Measurements from ENCODE around the gene M1AP.
A peak's percentile ranks its signal among the peaks of the same experiment; 100 is the strongest.
"Not testable (repeated sequence)": the region's sequence is repeated elsewhere in the genome, so short reads cannot be mapped to it uniquely, and the experiment has no call there.

M1AP gene

GRCh38 chr2:74655579-74655978 lies 7.4 kb upstream of the M1AP start:
- DNase-seq (ENCODE audit: low read depth, low spot score): no peak
- H3K4me3 ChIP-seq (ENCODE audit: low read length): no peak overlapping the region

DNA sequence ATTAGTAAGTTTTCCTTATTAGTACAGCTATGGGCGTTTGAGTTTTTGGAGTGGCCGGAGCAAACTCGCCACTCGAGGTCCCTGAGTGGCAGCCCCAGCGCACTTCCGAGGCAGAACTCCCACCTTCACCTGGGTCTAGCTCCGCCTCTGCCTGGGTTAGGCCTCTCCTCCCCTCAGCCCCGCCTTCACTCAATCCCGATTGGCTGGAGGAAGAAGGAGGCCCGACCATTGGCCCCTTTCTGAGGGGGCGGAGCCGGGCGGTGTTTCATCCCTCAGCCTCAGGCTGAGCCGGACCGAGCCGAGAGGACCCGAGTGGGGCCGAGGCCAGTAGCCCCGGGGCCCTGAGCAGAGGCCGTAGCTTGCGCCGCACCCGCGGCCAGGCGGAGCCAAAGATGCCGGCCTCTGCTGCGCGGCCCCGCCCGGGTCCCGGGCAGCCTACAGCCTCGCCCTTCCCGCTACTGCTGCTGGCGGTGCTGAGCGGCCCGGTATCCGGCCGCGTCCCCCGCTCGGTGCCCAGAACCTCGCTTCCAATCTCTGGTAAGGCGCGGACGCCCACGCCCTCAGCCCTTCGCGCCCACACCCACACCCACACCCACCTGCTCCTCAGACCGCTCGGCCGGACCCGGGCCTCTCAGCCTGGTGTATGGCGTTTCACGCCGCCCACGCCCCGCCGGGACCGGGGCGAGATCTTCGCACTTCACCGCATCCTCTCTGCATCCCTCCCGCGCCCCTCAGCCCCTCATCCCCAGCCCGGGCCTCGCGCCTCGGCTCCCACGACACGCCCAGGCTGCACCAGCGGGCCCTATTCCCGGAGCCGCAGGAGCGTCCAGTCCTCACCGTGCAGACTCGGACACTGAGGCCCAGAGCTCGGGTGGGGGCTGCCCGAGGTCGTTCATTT lies 6.1 kb upstream of the M1AP start, which contains the start of gene SEMA4F:
TSS of gene SEMA4F (plus strand) at position 263 of the 898 bp plus-strand sequence. CDS start at position 393, 130 bp downstream.
- H3K4me3 ChIP-seq (ENCODE audit: low read length): peak within 1 kb of the TSS; percentile 66
- DNase-seq (ENCODE audit: low read depth, low spot score): peak; percentile 88

DNA sequence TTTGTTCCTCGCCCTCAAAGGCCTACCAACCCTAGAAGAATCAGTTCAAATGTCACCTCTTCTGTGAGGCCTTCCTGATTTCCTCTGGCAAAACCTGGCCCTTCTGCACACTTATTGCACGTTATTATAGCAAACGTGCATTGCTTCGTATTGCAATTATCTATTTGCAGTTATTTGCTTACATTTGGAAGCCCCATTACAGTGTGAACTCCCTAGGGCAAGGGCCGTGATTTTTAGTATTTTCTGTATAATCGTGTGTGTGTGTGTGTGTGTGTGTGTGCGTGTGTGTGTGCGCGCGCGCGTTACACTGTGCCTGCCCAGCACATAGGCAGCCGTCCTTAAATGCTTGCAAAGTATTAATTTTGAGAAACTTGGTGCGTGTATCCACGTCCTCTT lies 5.5 kb upstream of the M1AP start:
- no peak for DNase-seq (ENCODE audit: low read depth, low spot score)
- peak overlapping the region; percentile 66 for H3K4me3 ChIP-seq (ENCODE audit: low read length)

DNA sequence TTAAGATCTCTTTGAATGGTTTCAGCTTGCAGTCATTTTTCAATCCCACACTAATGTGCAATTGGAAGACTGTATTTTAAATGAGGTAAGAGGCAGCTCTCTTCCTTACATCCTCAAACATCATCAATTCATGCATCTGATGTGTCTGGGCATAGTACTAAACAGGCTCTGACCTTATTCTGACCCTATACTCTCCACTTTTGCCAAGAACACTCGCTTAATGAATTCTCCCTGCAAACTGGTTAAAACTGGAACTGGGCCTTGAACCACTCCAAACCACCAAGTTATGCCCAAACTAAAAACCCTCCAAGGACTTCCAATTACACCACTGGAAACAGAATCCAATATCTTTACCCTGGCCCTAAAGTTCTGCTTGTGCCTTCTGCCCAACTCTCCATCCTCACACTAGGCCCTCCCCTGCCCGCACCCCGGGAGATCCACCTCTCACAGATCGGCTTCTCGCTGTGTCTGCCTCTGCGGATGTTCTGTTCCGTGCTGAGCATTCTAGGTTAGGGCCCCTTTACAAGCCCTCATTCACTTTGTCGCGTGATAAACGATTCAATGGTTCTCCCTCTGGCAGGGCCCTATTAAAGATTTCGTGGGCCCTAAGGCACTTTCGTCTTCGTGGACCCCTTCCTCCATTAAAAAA lies 1.2 kb downstream of the M1AP start:
- H3K4me3 ChIP-seq (ENCODE audit: low read length): no peak overlapping the region

GRCh38 chr2:74646201-74646600 lies 1.9 kb downstream of the M1AP start:
- no peak for DNase-seq (ENCODE audit: low read depth, low spot score)
- no peak overlapping the region for H3K4me3 ChIP-seq (ENCODE audit: low read length)

More for the DNA sequence above, 1.2 kb downstream of the M1AP start:
- DNase-seq (ENCODE audit: low read depth, low spot score): no peak

GRCh38 chr2:74645344-74645743 lies 2.8 kb downstream of the M1AP start:
- H3K4me3 ChIP-seq (ENCODE audit: low read length): no peak overlapping the region
- no peak for DNase-seq (ENCODE audit: low read depth, low spot score)

- H3K4me3 ChIP-seq (ENCODE audit: low read length): no peak overlapping the region
- no peak for DNase-seq (ENCODE audit: low read depth, low spot score)
These were observed 8.6 kb downstream of the M1AP start for GRCh38 chr2:74639550-74639949.

DNA sequence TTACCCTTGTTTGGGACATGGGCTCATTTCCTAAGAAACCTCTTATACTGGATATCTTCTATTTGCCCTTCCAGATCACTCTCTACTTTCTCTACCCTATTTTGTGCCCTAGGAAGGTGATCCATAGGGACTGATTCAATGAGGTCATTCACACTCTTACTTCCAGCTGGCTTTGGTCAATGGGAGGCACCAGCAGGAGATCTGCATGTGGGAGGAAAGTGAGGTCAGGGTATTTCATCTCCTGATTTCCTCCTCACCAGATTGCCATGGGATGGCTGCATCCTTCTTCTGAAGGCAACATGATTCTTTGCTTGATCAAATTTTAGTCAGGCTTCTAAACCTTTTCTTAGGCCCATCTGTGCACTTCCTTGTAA lies 15.2 kb downstream of the M1AP start:
- H3K4me3 ChIP-seq (ENCODE audit: low read length): no peak overlapping the region
- DNase-seq (ENCODE audit: low read depth, low spot score): no peak

- no peak overlapping the region for H3K4me3 ChIP-seq (ENCODE audit: low read length)
- DNase-seq (ENCODE audit: low read depth, low spot score): no peak
These were observed 15.8 kb downstream of the M1AP start for GRCh38 chr2:74632209-74632938.

GRCh38 chr2:74630454-74630853 lies 17.7 kb downstream of the M1AP start:
- not testable (repeated sequence) for DNase-seq (ENCODE audit: low read depth, low spot score); H3K4me3 ChIP-seq (ENCODE audit: low read length)

DNA sequence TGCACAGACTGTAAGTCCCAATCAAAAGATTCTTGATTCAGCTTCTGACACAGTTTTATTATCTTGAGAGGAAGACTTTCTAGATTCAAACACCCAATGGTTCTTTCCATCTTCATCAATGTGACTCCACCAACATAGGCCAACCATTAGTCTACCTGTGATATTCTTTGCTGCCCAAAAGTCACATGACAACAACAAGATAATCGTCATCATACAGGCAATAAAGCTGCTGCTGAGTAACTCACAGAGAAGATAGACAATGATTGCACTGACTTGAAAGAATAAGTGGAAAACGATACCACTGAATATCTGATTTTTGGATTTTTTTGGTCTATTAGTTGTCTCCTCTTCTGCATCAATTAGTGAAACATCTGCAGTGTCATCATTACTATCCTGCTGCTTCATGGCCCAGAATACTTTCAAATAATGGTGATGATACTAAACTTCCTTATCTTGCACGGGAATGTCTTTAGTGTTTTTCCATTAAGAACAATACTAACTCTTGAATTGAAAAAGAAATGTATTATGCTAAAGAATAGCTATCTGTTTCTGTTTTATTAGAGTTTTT lies 19.5 kb downstream of the M1AP start:
- DNase-seq (ENCODE audit: low read depth, low spot score): no peak
- no peak overlapping the region for H3K4me3 ChIP-seq (ENCODE audit: low read length)

DNA sequence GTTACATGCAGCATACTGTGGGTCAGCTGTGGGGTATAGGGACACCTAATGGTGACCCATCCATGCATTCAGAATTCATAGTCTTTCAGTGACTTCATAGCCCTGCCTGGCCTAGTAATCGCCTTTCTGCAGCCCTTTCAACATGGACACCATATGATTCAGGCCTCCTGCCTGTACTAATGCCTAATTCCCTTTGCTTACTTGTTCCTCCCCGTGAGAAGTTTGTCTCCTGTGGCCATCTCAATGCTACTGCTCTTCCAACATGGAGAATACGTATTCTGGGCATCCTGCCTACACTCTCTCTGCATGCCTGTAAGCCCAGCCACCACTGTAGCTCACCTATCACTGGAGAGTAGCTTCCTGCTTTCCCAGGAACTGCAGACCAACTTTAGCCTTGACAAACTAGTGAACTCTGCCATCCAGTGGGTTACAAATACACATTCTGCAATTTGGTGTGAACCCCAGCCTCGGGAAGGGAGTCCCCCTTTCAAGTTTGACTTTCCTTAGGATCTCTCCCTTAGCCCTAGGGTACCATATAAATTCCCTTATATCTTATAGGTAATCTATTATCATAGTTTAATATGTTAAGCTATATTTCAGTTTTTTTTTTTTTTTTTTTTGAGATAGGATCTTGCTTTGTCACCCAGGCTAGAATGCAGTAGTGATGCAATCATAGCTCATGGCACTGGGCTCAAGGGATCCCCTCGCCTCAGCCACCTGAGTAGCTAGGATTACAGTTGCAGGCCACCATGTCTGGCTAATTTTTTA lies 22.3 kb downstream of the M1AP start:
- DNase-seq (ENCODE audit: low read depth, low spot score): no peak
- H3K4me3 ChIP-seq (ENCODE audit: low read length): no peak overlapping the region

- DNase-seq (ENCODE audit: low read depth, low spot score): no peak
- H3K4me3 ChIP-seq (ENCODE audit: low read length): no peak overlapping the region
These were observed 27.5 kb downstream of the M1AP start for GRCh38 chr2:74620671-74621070.

- no peak for DNase-seq (ENCODE audit: low read depth, low spot score)
- H3K4me3 ChIP-seq (ENCODE audit: low read length): no peak overlapping the region
These were observed 28.4 kb downstream of the M1AP start for GRCh38 chr2:74619651-74620297.

DNA sequence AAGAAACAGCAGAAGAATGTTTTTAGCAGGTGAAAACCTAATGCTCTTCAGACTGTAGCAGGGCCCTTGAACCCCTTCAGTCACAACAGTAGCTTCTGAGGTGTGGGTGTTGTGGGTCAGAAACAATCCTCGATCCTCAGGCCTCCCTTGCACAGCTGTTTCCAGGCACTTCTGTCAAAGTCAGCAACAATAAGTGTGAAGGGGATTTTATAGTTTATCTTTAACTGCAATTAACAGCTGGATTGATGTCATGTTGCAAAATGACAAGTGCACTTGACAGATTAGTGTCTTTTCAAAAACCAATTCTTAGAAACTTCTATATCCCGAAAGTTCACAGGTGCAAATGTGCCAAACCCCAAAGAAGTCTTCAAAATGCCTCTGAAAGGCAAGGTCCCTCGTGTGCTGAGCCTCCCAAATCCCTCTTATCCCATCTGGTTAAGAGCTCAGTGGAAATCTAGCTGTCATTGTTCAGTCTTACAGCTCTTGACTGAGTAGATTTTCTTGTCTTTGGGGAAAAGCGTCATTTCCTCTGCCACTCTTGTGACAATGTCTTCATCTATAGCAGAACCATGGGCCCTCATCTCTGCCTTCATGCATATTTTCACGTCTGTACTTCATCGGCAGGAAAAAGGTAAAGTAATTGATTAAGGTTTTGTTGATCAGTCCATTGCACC lies 29.6 kb downstream of the M1AP start:
- DNase-seq (ENCODE audit: low read depth, low spot score): no peak

DNA sequence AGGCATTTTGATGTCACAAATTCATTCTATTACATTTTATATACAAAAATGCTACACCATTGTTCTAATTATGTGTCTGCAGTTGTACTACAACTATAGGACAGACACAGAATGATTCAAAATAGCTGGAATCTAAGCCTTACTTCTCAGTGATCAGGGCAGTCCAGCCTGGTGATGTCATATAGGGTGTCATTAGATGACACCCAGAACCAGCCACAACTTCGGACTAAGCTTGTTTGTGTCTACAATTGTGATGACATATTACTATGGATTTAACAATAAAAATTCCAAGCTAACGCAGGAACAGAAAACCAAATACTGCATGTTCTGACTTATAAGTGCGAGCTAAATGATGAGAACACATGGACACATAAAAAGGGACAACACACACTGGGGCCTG lies 31.0 kb downstream of the M1AP start:
- no peak overlapping the region for H3K4me3 ChIP-seq (ENCODE audit: low read length)
- DNase-seq (ENCODE audit: low read depth, low spot score): no peak

More for the DNA sequence above, 29.6 kb downstream of the M1AP start:
- no peak overlapping the region for H3K4me3 ChIP-seq (ENCODE audit: low read length)

DNA sequence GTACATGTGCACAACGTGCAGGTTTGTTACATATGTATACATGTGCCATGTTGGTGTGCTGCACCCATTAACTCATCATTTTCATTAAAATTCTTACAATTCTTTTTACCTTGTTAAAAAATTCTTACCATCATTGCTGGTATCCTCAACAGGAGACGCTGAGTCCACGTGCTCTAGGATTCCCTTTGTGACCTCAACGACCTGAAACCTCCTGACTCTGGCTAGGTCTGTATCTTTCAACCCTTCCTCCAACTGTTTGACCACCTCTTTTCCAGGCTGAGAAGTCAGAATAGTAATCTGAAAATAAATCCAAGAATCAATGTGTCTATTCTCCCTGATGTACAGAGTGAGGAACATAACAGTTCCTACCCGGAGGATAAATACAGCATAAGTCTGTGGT lies 41.2 kb downstream of the M1AP start:
- H3K4me3 ChIP-seq (ENCODE audit: low read length): no peak overlapping the region
- no peak for DNase-seq (ENCODE audit: low read depth, low spot score)
